Measurements from ENCODE around the gene ZDHHC8.

- no peak for TF ChIP-seq ZNF302 (CRISPR knock-in tag; IDR thresholded peaks at IDR 0.05)
- no peak for TF ChIP-seq POLR2AphosphoS2 (conservative IDR thresholded peaks at IDR 0.05; ENCODE audit: low read length)
- no peak for TF ChIP-seq ELK1 (IDR thresholded peaks at IDR 0.05; ENCODE audit: low read depth, low read length)
- TF ChIP-seq CTCF (IDR thresholded peaks at IDR 0.05): no peak
- TF ChIP-seq POLR2A (IDR thresholded peaks at IDR 0.05; ENCODE audit: low read length): no peak
- no peak for TF ChIP-seq MYC (IDR thresholded peaks at IDR 0.05; ENCODE audit: borderline replicate concordance, low read length)
- no peak for TF ChIP-seq SMC3 (IDR thresholded peaks at IDR 0.05)
- no peak for TF ChIP-seq REST (IDR thresholded peaks at IDR 0.05)
- no peak for TF ChIP-seq EP300 (IDR thresholded peaks at IDR 0.05)
- TF ChIP-seq PHF8 (IDR thresholded peaks at IDR 0.05; ENCODE audit: borderline replicate concordance, low read depth): no peak
- TF ChIP-seq KDM5A (IDR thresholded peaks at IDR 0.05): no peak
- TF ChIP-seq ESRRA (IDR thresholded peaks at IDR 0.05; ENCODE audit: borderline replicate concordance, low read length): no peak
- TF ChIP-seq USF2 (IDR thresholded peaks at IDR 0.05): no peak
- no peak for TF ChIP-seq BHLHE40 (IDR thresholded peaks at IDR 0.05; ENCODE audit: low read depth, low read length)
These were observed 64.7 kb downstream of the ZDHHC8 start for GRCh38 chr22:20196094-20196842.

Measured in A549 (cell line).